HFF-Myc (cell line): ENCODE measurements around the gene S100A12.

Experiments used
- DNase-seq: peaks from one replicate; pipeline ENCODE4 v3.0.0-alpha.2; 2011; ENCODE audit warnings: low read depth; ENCODE audit errors: extremely low read depth
- H3K4me3 ChIP-seq: replicated peaks from 2 replicates; pipeline ENCODE4 v1.5.1; 2011; ENCODE audit warnings: low read depth, mild to moderate bottlenecking, control low read depth, low read length
- CTCF ChIP-seq: IDR thresholded peaks from 2 replicates; pipeline ENCODE4 v1.5.1; 2012; ENCODE audit warnings: mild to moderate bottlenecking, low read depth, low read length, control low read depth; ENCODE audit errors: missing control alignments

S100A12 gene

DNA sequence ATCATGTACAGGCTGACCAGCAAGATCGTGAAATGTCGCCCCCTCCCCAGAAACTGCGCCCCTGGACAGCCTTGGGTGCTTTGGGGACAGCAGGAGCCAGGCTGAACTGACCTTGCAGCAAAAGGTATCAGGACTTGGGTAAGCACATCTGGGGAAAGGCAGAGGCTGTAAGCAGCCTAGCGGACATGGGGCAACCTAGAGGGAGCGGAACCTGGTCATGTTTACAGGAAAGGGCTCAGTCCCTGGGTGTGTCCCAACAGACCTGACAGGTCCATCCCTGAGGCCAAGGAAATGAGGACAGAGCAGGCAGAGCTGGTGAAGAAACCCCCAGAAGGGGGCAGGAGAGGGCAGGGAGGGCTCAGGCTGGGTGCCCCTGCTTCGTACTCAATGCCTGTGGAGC, 18.5 kb upstream of the S100A12 start:
- no peak for TF ChIP-seq CTCF
- no peak for DNase-seq

DNA sequence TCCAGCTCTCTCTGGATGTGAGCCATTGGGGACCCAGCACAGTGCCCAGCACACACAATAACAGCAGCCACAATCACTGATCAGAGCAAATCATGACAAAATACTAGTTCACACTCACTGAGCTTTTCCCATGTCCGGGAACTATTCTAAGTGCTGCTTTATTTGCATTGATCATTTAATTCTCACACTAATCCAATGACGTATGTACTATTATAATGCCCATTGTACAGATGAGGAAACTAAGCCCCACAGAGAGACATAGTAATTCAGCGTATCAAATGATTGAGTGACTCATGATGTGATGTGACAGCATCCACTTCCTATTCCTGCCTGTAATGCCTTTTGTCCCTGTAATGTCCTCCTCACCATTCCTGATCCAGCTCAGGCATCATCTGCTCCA, 17.4 kb upstream of the S100A12 start:
- no peak for DNase-seq
- TF ChIP-seq CTCF: no peak
- H3K4me3 ChIP-seq: no peak overlapping the region

More for the DNA sequence above, 18.5 kb upstream of the S100A12 start:
- no peak overlapping the region for H3K4me3 ChIP-seq

GRCh38 chr1:153392258-153392657, 16.8 kb upstream of the S100A12 start:
- no peak for TF ChIP-seq CTCF
- H3K4me3 ChIP-seq: no peak overlapping the region
- DNase-seq: no peak

DNA sequence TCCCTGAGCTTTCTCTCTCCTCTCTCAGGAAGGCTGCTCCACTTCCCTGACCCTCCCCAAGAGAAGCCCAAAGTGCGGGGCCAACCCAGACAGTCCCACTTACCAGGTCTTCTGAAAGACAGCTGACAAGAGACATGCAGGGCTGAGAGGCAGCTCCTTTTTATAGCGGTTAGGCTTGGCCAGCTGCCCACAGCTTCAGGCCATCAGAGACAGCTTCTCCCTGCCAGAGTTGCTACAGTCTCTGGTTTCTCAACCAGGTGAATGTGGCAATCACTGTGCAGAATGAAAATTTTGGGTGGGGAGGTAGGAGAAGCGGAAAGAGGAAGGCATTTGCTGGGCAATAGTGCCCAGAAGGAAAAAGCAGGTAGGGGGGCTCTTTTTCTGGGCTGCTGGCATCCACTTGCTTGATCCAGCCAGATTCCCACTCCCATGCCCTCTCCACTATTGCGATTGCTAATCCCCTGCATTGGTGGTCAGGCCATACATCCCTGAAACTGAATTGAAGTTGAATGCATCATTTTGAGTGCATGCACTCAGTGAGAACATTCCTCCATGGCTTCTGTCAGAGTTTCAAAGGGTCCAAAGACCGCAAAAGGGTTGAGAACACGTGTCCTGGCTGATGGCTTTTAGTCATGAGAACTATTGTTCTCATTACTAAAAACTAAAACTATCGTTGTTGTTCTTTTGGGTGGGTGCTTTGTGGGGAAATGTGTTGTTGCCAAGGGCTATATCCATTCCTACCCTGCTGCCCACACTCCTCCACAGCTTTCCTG, 15.7 kb upstream of the S100A12 start, which contains the start of gene S100A8:
Gene S100A8 (minus strand): TSS at position 136 of the 773 bp plus-strand sequence. CDS start 538 bp downstream, outside the sequence.
- no peak for TF ChIP-seq CTCF
- no peak within 1 kb of the TSS for H3K4me3 ChIP-seq
- DNase-seq: no peak

DNA sequence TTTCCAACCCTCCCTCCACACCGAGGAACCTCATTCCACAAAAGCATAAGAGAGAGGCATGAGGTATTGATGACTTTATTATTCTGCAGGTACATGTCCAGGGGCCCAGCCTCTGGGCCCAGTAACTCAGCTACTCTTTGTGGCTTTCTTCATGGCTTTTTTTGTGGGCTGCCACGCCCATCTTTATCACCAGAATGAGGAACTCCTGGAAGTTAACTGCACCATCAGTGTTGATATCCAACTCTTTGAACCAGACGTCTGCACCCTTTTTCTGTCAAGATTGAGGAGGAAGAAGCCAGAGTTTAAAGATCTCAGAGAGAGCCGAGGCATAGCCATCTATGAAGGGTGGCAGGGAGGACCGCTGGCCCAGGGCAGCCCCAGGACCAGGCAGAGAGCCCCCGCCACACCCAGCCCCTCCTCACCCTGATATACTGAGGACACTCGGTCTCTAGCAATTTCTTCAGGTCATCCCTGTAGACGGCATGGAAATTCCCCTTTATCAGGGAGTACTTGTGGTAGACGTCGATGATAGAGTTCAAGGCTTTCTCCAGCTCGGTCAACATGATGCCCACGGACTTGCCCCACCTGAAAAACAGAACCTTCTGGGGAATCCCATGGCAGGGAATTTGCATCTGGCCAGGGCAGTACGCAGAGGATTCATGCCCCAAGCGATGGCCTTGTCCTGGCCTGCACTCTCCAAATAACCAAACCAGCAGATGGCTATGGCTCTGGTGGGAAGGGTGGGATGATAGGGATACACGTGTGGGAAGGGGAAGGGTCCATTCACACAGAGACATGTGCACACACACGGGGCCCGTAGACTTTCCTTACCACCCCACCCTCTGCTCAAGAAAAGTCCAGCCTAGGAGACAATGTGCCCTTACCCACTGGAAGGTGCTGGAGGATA, 14.8 kb upstream of the S100A12 start:
- no peak for DNase-seq
- H3K4me3 ChIP-seq: no peak overlapping the region
- TF ChIP-seq CTCF: no peak

GRCh38 chr1:153389401-153389800, 14.0 kb upstream of the S100A12 start:
- H3K4me3 ChIP-seq: no peak overlapping the region
- no peak for DNase-seq
- TF ChIP-seq CTCF: no peak
